Type B pancreatic cell (in vitro differentiated cells): ENCODE measurements around the gene ANKRD13B. TPM values are rescaled to one million over a fixed set of nuclear protein-coding genes. Genes with fewer than 3 reads are reported as not detected.
A peak's percentile ranks its signal among the peaks of the same experiment; 100 is the strongest.
"Not testable (repeated sequence)": the region's sequence is repeated elsewhere in the genome, so short reads cannot be mapped to it uniquely, and the experiment has no call there.

ENCODE experiments used
- DNase-seq: peaks from one replicate; pipeline ENCODE4 v3.0.0; 2021; ENCODE audit warnings: mixed read lengths; ENCODE audit not compliant: unreplicated experiment; ENCODE audit errors: extremely low spot score
- H3K27ac Mint-ChIP-seq: 2 replicates; pipeline ENCODE4 v1.8.0; 2021; ENCODE audit warnings: mild to moderate bottlenecking, mixed read lengths
- H3K27me3 Mint-ChIP-seq: 2 replicates; pipeline ENCODE4 v1.8.0; 2021; ENCODE audit warnings: mixed read lengths
- H3K36me3 Mint-ChIP-seq: 2 replicates; pipeline ENCODE4 v1.8.0; 2021; ENCODE audit warnings: mixed read lengths
- H3K4me1 Mint-ChIP-seq: one replicate; pipeline ENCODE4 v1.8.0; 2021; ENCODE audit warnings: mixed read lengths; ENCODE audit not compliant: unreplicated experiment
- H3K4me3 Mint-ChIP-seq: 2 replicates; pipeline ENCODE4 v1.8.0; 2021; ENCODE audit warnings: mild to moderate bottlenecking, mixed read lengths
- H3K9me3 Mint-ChIP-seq: 2 replicates; pipeline ENCODE4 v1.8.0; 2021; ENCODE audit warnings: mixed read lengths
- CTCF ChIP-seq: fragments of 200-600 bp; sonication (generic); conservative IDR thresholded peaks from 2 replicates; pipeline ENCODE4 v1.5.0; 2021; ENCODE audit warnings: antibody characterized with exemption, mild to moderate bottlenecking
- total RNA-seq: library from RNA; stranded (reverse); gene quantifications from 2 replicates; pipeline ENCODE4 v1.2.1, GENCODE V29; 2021; ENCODE audit warnings: low replicate concordance

ANKRD13B gene
- total RNA-seq, 1 donor from 2014 or later, result 50.5 TPM

GRCh38 chr17:29642171-29642611, 49.3 kb downstream of the ANKRD13B start:
- H3K9me3 Mint-ChIP-seq, result no peaks in the 10 kb centered on the region
- no peak for DNase-seq
- no peak overlapping the region for H3K4me3 Mint-ChIP-seq
- peaks cover 5% of the 10 kb centered on the region for H3K36me3 Mint-ChIP-seq
- H3K27ac Mint-ChIP-seq, result peak overlapping the region; percentile 5
- TF ChIP-seq CTCF, result no peak
- peaks cover 40% of the 10 kb centered on the region for H3K4me1 Mint-ChIP-seq
- H3K27me3 Mint-ChIP-seq, result no peaks in the 10 kb centered on the region

GRCh38 chr17:29643817-29644160, 50.9 kb downstream of the ANKRD13B start:
- peaks cover 40% of the 10 kb centered on the region for H3K4me1 Mint-ChIP-seq
- DNase-seq, result no peak
- peaks cover 5% of the 10 kb centered on the region for H3K36me3 Mint-ChIP-seq
- H3K4me3 Mint-ChIP-seq, result no peak overlapping the region
- TF ChIP-seq CTCF, result no peak
- H3K27me3 Mint-ChIP-seq, result no peaks in the 10 kb centered on the region
- H3K9me3 Mint-ChIP-seq, result no peaks in the 10 kb centered on the region
- no peak overlapping the region for H3K27ac Mint-ChIP-seq

GRCh38 chr17:29645515-29646051, 52.7 kb downstream of the ANKRD13B start:
- Mint-ChIP-seq H3K36me3 (peaks cover 11% of the 10 kb centered on the region), H3K27ac (peak overlapping the region; percentile 20), H3K4me3 (no peak overlapping the region), H3K27me3 (no peaks in the 10 kb centered on the region), H3K9me3 (no peaks in the 10 kb centered on the region), H3K4me1 (peaks cover 30% of the 10 kb centered on the region)
- no peak for TF ChIP-seq CTCF
- DNase-seq, result no peak

- no peaks in the 10 kb centered on the region for H3K27me3 Mint-ChIP-seq
These were observed 55.1 kb downstream of the ANKRD13B start for GRCh38 chr17:29648005-29648404.

GRCh38 chr17:29649359-29649758, 56.4 kb downstream of the ANKRD13B start:
- peaks cover 11% of the 10 kb centered on the region for H3K36me3 Mint-ChIP-seq
- H3K9me3 Mint-ChIP-seq, result no peaks in the 10 kb centered on the region
- no peak overlapping the region for H3K4me3 Mint-ChIP-seq
- H3K27me3 Mint-ChIP-seq, result no peaks in the 10 kb centered on the region
- H3K4me1 Mint-ChIP-seq, result peaks cover 14% of the 10 kb centered on the region
- no peak overlapping the region for H3K27ac Mint-ChIP-seq
- DNase-seq, result no peak
- TF ChIP-seq CTCF, result no peak

More at GRCh38 chr17:29648005-29648404, 55.1 kb downstream of the ANKRD13B start:
- Mint-ChIP-seq H3K9me3 (no peaks in the 10 kb centered on the region), H3K4me1 (peaks cover 16% of the 10 kb centered on the region), H3K36me3 (peaks cover 11% of the 10 kb centered on the region), H3K4me3 (no peak overlapping the region), H3K27ac (no peak overlapping the region)
- DNase-seq, result no peak
- TF ChIP-seq CTCF, result no peak

GRCh38 chr17:29650396-29650795, 57.5 kb downstream of the ANKRD13B start:
- Mint-ChIP-seq H3K27ac (no peak overlapping the region), H3K27me3 (no peaks in the 10 kb centered on the region), H3K36me3 (peaks cover 6% of the 10 kb centered on the region), H3K4me1 (peaks cover 6% of the 10 kb centered on the region), H3K9me3 (no peaks in the 10 kb centered on the region), H3K4me3 (no peak overlapping the region)
- no peak for DNase-seq
- no peak for TF ChIP-seq CTCF

- H3K27ac Mint-ChIP-seq, H3K4me1 Mint-ChIP-seq, H3K4me3 Mint-ChIP-seq, H3K9me3 Mint-ChIP-seq, DNase-seq, H3K27me3 Mint-ChIP-seq: not testable (repeated sequence)
- peaks cover 15% of the 10 kb centered on the region for H3K36me3 Mint-ChIP-seq
These were observed 59.0 kb downstream of the ANKRD13B start for GRCh38 chr17:29651913-29652312.
